Measurements from ENCODE around the gene HSD17B12.
A peak's percentile ranks its signal among the peaks of the same experiment; 100 is the strongest.

The HSD17B12 gene

GRCh38 chr11:43712676-43713075 is 32.1 kb downstream of the HSD17B12 start:
- no peak for DNase-seq (ENCODE audit: extremely low read depth, low read depth)
- TF ChIP-seq CTCF (IDR thresholded peaks at IDR 0.05; ENCODE audit: low read depth, low read length, missing control alignments), result no peak
- H3K4me3 ChIP-seq (replicated peaks; ENCODE audit: low read depth, low read length), result no peak overlapping the region

DNA sequence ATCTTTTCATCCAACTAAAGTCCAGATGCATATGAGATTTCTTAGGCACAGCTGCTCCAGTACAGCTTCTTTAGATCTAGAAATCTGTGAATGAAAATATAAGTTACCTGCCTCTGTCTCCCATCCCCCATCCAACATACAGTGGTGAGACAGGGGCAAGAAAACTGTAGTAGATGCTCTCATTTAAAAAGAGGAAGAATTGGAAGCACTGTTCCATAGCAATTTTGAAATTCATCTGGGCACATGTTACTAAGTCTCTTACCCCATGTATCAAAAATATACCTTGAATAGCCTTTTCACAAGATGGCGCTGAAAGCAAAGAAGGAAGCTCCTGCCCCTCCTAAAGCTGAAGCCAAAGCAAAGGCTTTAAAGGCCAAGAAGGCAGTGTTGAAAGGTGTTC is 37.8 kb downstream of the HSD17B12 start:
- no peak overlapping the region for H3K4me3 ChIP-seq (replicated peaks; ENCODE audit: low read depth, low read length)
- DNase-seq (ENCODE audit: extremely low read depth, low read depth), result no peak
- TF ChIP-seq CTCF (IDR thresholded peaks at IDR 0.05; ENCODE audit: low read depth, low read length, missing control alignments), result no peak

DNA sequence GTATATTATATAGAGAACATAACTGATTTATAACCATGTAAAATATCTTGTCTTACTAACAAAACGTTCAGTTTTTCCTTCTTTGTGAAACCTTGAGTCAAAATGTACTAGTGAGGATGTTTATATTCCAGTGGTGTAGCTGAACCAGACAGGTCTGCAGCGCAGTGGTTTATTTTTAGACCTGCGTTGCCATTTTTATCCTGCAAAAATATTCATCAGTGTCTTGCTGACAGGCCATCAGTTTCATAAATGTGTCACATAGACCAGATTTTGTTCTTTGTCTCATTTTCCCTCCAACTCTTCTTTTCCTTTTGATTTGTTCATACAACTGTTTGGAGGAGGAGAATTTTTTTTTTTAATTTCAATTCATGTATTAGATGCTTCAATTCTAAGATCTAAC is 43.1 kb downstream of the HSD17B12 start:
- DNase-seq (ENCODE audit: extremely low read depth, low read depth), result no peak

DNA sequence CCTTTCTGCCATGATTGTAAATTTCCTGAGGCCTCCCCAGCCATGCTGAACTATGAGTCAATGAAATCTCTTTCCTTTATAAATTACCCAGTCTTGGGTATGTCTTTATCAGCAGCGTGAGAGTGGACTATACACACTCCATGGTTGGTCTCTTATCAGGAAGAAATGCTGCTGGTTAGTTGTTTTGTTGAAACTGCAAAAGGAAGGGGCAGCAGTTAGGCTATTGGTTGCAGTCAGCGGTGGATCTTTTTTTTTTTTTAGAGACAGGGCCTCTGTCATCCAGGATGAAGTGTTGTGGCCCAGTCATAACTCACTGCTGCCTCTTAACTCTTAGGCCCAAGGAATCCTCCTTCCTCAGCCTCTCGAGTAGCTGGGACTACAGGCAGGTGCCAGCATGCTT is 51.7 kb downstream of the HSD17B12 start:
- DNase-seq (ENCODE audit: extremely low read depth, low read depth), result no peak
- TF ChIP-seq CTCF (IDR thresholded peaks at IDR 0.05; ENCODE audit: low read depth, low read length, missing control alignments), result no peak
- H3K4me3 ChIP-seq (replicated peaks; ENCODE audit: low read depth, low read length), result no peak overlapping the region

More for the DNA sequence above, 43.1 kb downstream of the HSD17B12 start:
- H3K4me3 ChIP-seq (replicated peaks; ENCODE audit: low read depth, low read length), result no peak overlapping the region
- no peak for TF ChIP-seq CTCF (IDR thresholded peaks at IDR 0.05; ENCODE audit: low read depth, low read length, missing control alignments)

DNA sequence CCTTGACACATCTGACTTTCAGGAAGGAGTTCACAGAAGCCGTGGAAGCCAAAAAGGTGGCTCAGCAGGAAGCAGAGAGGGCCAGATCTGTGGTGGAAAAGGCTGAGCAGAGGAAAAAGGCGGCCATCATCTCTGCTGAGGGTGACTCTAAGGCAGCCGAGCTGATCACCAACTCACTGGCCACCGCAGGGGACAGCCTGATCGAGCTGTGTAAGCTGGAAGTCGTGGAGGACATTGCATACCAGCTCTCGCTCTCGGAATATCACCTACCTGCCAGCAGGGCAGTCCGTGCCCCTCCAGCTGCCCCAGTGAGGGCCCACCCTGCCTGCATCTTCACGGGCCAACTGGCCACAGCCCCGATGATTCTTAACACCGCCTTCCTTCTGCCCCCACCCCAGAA is 53.7 kb downstream of the HSD17B12 start:
- no peak overlapping the region for H3K4me3 ChIP-seq (replicated peaks; ENCODE audit: low read depth, low read length)
- no peak for DNase-seq (ENCODE audit: extremely low read depth, low read depth)
- TF ChIP-seq CTCF (IDR thresholded peaks at IDR 0.05; ENCODE audit: low read depth, low read length, missing control alignments), result no peak

DNA sequence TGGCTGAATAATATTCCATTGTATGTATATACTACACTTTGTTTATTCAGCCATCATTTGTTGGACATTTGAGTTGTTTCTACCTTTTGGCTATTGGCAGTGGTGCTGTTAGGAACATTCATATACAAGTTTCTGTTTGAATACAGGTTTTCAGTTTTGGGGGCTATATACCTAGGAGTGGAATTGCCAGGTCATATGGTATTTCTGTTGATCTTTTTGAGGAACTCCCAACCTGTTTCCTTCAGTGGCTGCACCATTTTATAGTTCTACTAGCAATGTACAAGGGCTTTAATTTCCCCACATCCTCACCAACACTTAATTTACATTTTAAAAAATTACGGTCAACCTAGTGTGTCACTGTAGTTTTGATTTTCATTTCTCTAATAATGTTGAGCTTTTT is 54.6 kb downstream of the HSD17B12 start:
- no peak for TF ChIP-seq CTCF (IDR thresholded peaks at IDR 0.05; ENCODE audit: low read depth, low read length, missing control alignments)
- H3K4me3 ChIP-seq (replicated peaks; ENCODE audit: low read depth, low read length), result no peak overlapping the region
- no peak for DNase-seq (ENCODE audit: extremely low read depth, low read depth)

- no peak overlapping the region for H3K4me3 ChIP-seq (replicated peaks; ENCODE audit: low read depth, low read length)
- no peak for TF ChIP-seq CTCF (IDR thresholded peaks at IDR 0.05; ENCODE audit: low read depth, low read length, missing control alignments)
- DNase-seq (ENCODE audit: extremely low read depth, low read depth), result peak; percentile 14
Measured at GRCh38 chr11:43735961-43736360, 55.4 kb downstream of the HSD17B12 start.
